HepG2 (cell line): ENCODE data around the gene ACSBG1. TPM values are rescaled to one million over a fixed set of nuclear protein-coding genes. Genes with fewer than 3 reads are reported as not detected.
A peak's percentile ranks its signal among the peaks of the same experiment; 100 is the strongest.

Experiments
- ATAC-seq: fragments of 200-7000 bp; cut with Tn5 transposase; 3 replicates; pipeline ENCODE4 v1.9.1; 2020; ENCODE audit warnings: mild to moderate bottlenecking, moderate library complexity
- BruUV-seq: library from RNA; stranded (reverse); fragments of 400-500 nt; replicated peaks from 2 replicates; lab custom pipeline; 2021; lab: Mats Ljungman, UMichigan
- CTCF ChIA-PET: fragments of 300-600 bp; formaldehyde crosslinking; extraction: SDS; loops from one replicate; lab custom pipeline; 2021; ENCODE audit warnings: low total read pairs, inconsistent platforms, low intra/inter-chr PET ratio; lab: Yijun Ruan, JAX
- POLR2A ChIA-PET: fragments of 350-600 bp; sonication (Branson Sonifier 250); formaldehyde crosslinking; loops from one replicate; lab custom pipeline; 2020; ENCODE audit warnings: antibody characterized with exemption, inconsistent platforms; lab: Yijun Ruan, JAX
- DNase-seq: peaks from one replicate; pipeline ENCODE4 v3.0.0-alpha.2; 2015; ENCODE audit warnings: low spot score
- FAIRE-seq: peaks from 3 replicates; lab custom pipeline; 2011; peaks lifted over from hg19 to GRCh38; lab: Jason Lieb, UNC
- H2AFZ ChIP-seq: one replicate; pipeline ENCODE4 v1.6.1; 2011; ENCODE audit warnings: low read length, inconsistent platforms
- H3K27ac ChIP-seq: fragments of 300-600 bp; 3 replicates; pipeline ENCODE4 v1.8.0; 2011; ENCODE audit warnings: mixed run types, mild to moderate bottlenecking, mixed read lengths, low read length, inconsistent platforms; ENCODE audit not compliant: insufficient read depth; ENCODE audit errors: extremely low read length
- H3K27me3 ChIP-seq, 2 experiments: fragments of 200-600 bp in 1 of 2; 2 replicates in 1 of 2; 3 replicates in 1 of 2; pipeline versions ENCODE4 v1.6.0 to v1.8.0; 2011; ENCODE audit warnings: low read length in 2 of 2, mild to moderate bottlenecking in 2 of 2, moderate library complexity in 2 of 2, inconsistent platforms in 1 of 2; ENCODE audit not compliant: insufficient read depth in 2 of 2, control insufficient read depth in 1 of 2
- H3K36me3 ChIP-seq, 2 experiments: fragments of 200-600 bp in 1 of 2; replicated peaks in 1 of 2; 2 replicates in 1 of 2; 3 replicates in 1 of 2; pipeline versions ENCODE4 v1.5.1 to v1.8.0; 2011; ENCODE audit warnings: low read length in 2 of 2, inconsistent platforms in 1 of 2; ENCODE audit not compliant: insufficient read depth in 2 of 2, control insufficient read depth in 1 of 2
- H3K4me1 ChIP-seq: 2 replicates; pipeline ENCODE4 v1.5.1; 2012; ENCODE audit warnings: low read length, inconsistent platforms; ENCODE audit not compliant: insufficient read depth
- H3K4me2 ChIP-seq: 2 replicates; pipeline ENCODE4 v1.6.0; 2011; ENCODE audit warnings: low read depth, low read length, inconsistent platforms
- H3K4me3 ChIP-seq, 3 experiments: fragments of 200-600 bp in 1 of 3; sonication (generic), shearing (Covaris generic) in 1 of 3; replicated peaks in 1 of 3; 2 replicates each; pipeline ENCODE4 v1.5.1; 2011 to 2016; ENCODE audit warnings: low read length in 3 of 3, inconsistent platforms in 2 of 3, low read depth in 2 of 3, mild to moderate bottlenecking in 2 of 3, control low read depth in 1 of 3, mixed read lengths in 1 of 3; ENCODE audit not compliant: insufficient read depth in 1 of 3
- H3K79me2 ChIP-seq: one replicate; pipeline ENCODE4 v1.6.1; 2011; ENCODE audit warnings: low read length, inconsistent platforms; ENCODE audit not compliant: insufficient read depth
- H3K9ac ChIP-seq: 2 replicates; pipeline ENCODE4 v1.6.0; 2011; ENCODE audit warnings: mild to moderate bottlenecking, low read depth, low read length, inconsistent platforms; ENCODE audit not compliant: insufficient read depth
- H3K9me3 ChIP-seq: 2 replicates; pipeline ENCODE4 v1.5.1; 2012; ENCODE audit warnings: mild to moderate bottlenecking, low read length
- H4K20me1 ChIP-seq: 2 replicates; pipeline ENCODE4 v1.6.0; 2011; ENCODE audit warnings: inconsistent platforms, mild to moderate bottlenecking, low read length, moderate library complexity; ENCODE audit not compliant: insufficient read depth
- AHR ChIP-seq: IDR thresholded peaks from 2 replicates; pipeline ENCODE4 v1.6.1; 2018; ENCODE audit warnings: missing genetic modification reagents, missing compliant biosample characterization
- FOXA3 ChIP-seq: IDR thresholded peaks from 2 replicates; pipeline ENCODE4 v1.6.1; 2016; ENCODE audit warnings: missing genetic modification reagents, missing compliant biosample characterization
- GATAD1 ChIP-seq: IDR thresholded peaks from 2 replicates; pipeline ENCODE4 v1.6.1; 2016; ENCODE audit warnings: missing genetic modification reagents, missing compliant biosample characterization
- KDM6A ChIP-seq: IDR thresholded peaks from 2 replicates; pipeline ENCODE4 v1.6.1; 2016; ENCODE audit warnings: low read depth
- SATB2 ChIP-seq: sonication (generic); formaldehyde crosslinking; IDR thresholded peaks from 2 replicates; pipeline ENCODE4 v1.5.0; 2020; ENCODE audit warnings: missing genetic modification reagents
- SSRP1 ChIP-seq: IDR thresholded peaks from 2 replicates; pipeline ENCODE4 v1.6.1; 2016; ENCODE audit warnings: control low read depth
- SUZ12 ChIP-seq: fragments of 150-350 bp; IDR thresholded peaks from 2 replicates; pipeline ENCODE4 v1.6.1; 2014; ENCODE audit warnings: low read depth, low read length
- TCF7 ChIP-seq: sonication (generic); IDR thresholded peaks from 2 replicates; pipeline ENCODE4 v1.6.1; 2016; ENCODE audit warnings: antibody characterized with exemption, low read depth
- TEAD3 ChIP-seq: optimal IDR thresholded peaks from 2 replicates; pipeline ENCODE3; 2016; ENCODE audit warnings: borderline replicate concordance
- ZGPAT ChIP-seq: IDR thresholded peaks from 2 replicates; pipeline ENCODE4 v1.6.1; 2016; ENCODE audit warnings: mild to moderate bottlenecking
- ZNF318 ChIP-seq: sonication (generic); formaldehyde crosslinking; IDR thresholded peaks from 2 replicates; pipeline ENCODE4 v1.4.0; 2020; ENCODE audit warnings: mild to moderate bottlenecking, missing genetic modification reagents
- ZNF354B ChIP-seq: sonication (generic); formaldehyde crosslinking; IDR thresholded peaks from 2 replicates; pipeline ENCODE4 v1.8.0; 2022; ENCODE audit warnings: mild to moderate bottlenecking, missing genetic modification reagents
- WGBS: methylation state at CpG from one replicate; pipeline ENCODE4 v1.1.6; 2017; ENCODE audit warnings: low lambda C conversion rate; 5-methylcytosine and 5-hydroxymethylcytosine counted together
- in situ Hi-C: cut with HindIII; loops from 2 replicates; pipeline ENCODE4 v1.10.0; 2017; ENCODE audit warnings: low pct_unique_long_range_greater_than_20kb; ENCODE audit not compliant: extremely low pct_ligation_motif_present
- intact Hi-C: fragments of 100-400 bp; cut with micrococcal nuclease; formaldehyde crosslinking; loops from one replicate; pipeline ENCODE4 v1.10.0; 2022; ENCODE audit not compliant: unreplicated experiment
- polyA plus RNA-seq, 8 experiments: library from polyadenylated mRNA; depleted of rRNA in 3 of 8; stranded (reverse) in 7 of 8; unstranded in 1 of 8; fragments of >200 nt; fragmentation: Illumina TruSeq in 4 of 8; extraction: Trizol in 4 of 8; gene quantifications; 2 replicates each; pipeline versions ENCODE4 v1.2.1 to v1.2.3, GENCODE V29; 2011 to 2016; ENCODE audit warnings: low read depth in 4 of 8, missing spikeins in 1 of 8, mixed read lengths in 1 of 8; ENCODE audit not compliant: insufficient read depth in 1 of 8
- total RNA-seq, 5 experiments: library from RNA; depleted of rRNA; stranded (reverse); fragments of >200 nt; fragmentation: Illumina TruSeq; extraction: Trizol; gene quantifications; 2 replicates each; pipeline ENCODE4 v1.2.3, GENCODE V29; 2016; ENCODE audit warnings: low read depth in 1 of 5

ACSBG1 gene
- total and polyA plus RNA-seq, 2 of the 13 experiments (the other 11 are each of a cell fraction or from before 2014, with no cell fraction given) = 0.35 to 0.81 TPM

GRCh38 chr15:78129077-78129750 is 105.2 kb downstream of the ACSBG1 start (continued):
- no peak for TF ChIP-seq ZNF318 (CRISPR knock-in tag)

GRCh38 chr15:78127882-78128281 is 106.5 kb downstream of the ACSBG1 start:
- peaks cover 39% of the 10 kb centered on the region for H3K4me1 ChIP-seq
- ATAC-seq = peak; percentile 36
- POLR2A ChIA-PET = interaction anchor here (0.6 kb wide), 1 partner anchor 172 kb away, joined by 3 read pairs; no protein-coding TSS in a partner anchor
- TF ChIP-seq SATB2 (CRISPR knock-in tag) (no peak), AHR (CRISPR knock-in tag) (no peak), FOXA3 (CRISPR knock-in tag) (peak; percentile 82), TCF7 (peak; percentile 30; the same call in 1 of the 2 replicates), TEAD3 (CRISPR knock-in tag) (peak; percentile 36), ZNF354B (CRISPR knock-in tag) (no peak), ZGPAT (CRISPR knock-in tag) (0 out of 2 replicates have a peak, but pooled peaks have one; percentile 41), SUZ12 (no peak), SSRP1 (no peak), GATAD1 (CRISPR knock-in tag) (0 out of 2 replicates have a peak, but pooled peaks have one; percentile 20), KDM6A (no peak)

More at GRCh38 chr15:78127882-78128281, 106.5 kb downstream of the ACSBG1 start:
- intact Hi-C loops (no loop called here), in situ Hi-C loops (no loop called here)
- Histone ChIP-seq H3K79me2 (no peaks in the 10 kb centered on the region), H4K20me1 (no peaks in the 10 kb centered on the region), H3K9me3 (no peaks in the 10 kb centered on the region), H3K27me3 (peaks cover 4 to 14% of the 10 kb centered on the region in 2 experiments; a peak in 2 of 5 replicates), H3K27ac (no peak overlapping the region), H2AFZ (no peak overlapping the region), H3K4me3 (no peak overlapping the region), H3K36me3 (no peaks in the 10 kb centered on the region), H3K9ac (no peak overlapping the region), H3K4me2 (no peak overlapping the region)
- DNase-seq = peak; percentile 42
- FAIRE-seq = no peak
- BruUV-seq = no TSS peak
- 5% methylated on average over 2 of the region's 2 CpGs for WGBS
- CTCF ChIA-PET = no interaction called here
